Testis (tissue), 3 donors: ENCODE data around the gene GCNA. TPM values are rescaled to one million over a fixed set of nuclear protein-coding genes. Genes with fewer than 3 reads are reported as not detected.

Experiments used
- DNase-seq: peaks from one replicate; pipeline ENCODE4 v3.0.0-alpha.2; 2019
- H3K27ac ChIP-seq, 2 donors: fragments of 200-600 bp; sonication (generic); one replicate each; pipeline ENCODE4 v1.5.1; 2019
- H3K27me3 ChIP-seq: fragments of 200-600 bp; sonication (generic); one replicate; pipeline ENCODE4 v1.5.1; 2019
- H3K36me3 ChIP-seq: fragments of 200-600 bp; sonication (generic); one replicate; pipeline ENCODE4 v1.5.1; 2017; ENCODE audit warnings: low read depth; ENCODE audit errors: missing control alignments
- H3K4me1 ChIP-seq: fragments of 200-600 bp; sonication (generic); one replicate; pipeline ENCODE4 v1.5.1; 2019
- H3K4me3 ChIP-seq, 2 donors: fragments of 200-600 bp; sonication (generic); one replicate each; pipeline ENCODE4 v1.5.1; 2017 to 2019
- H3K9me3 ChIP-seq: fragments of 200-600 bp; sonication (generic); one replicate; pipeline ENCODE4 v1.5.1; 2017
- POLR2A ChIP-seq: fragments of 450-650 bp; IDR thresholded peaks from one replicate; pipeline ENCODE4 v1.6.1; 2017; ENCODE audit warnings: antibody characterized with exemption, mild to moderate bottlenecking, moderate library complexity
- WGBS, 2 donors: methylation state at CpG; one replicate each; pipeline ENCODE4 v1.1.5; 2018; 5-methylcytosine and 5-hydroxymethylcytosine counted together
- intact Hi-C: fragments of 100-400 bp; cut with DNase I; formaldehyde crosslinking; loops from one replicate; pipeline ENCODE4 v1.15.1; 2023; ENCODE audit warnings: low total_unique reads
- polyA plus RNA-seq: library from polyadenylated mRNA; stranded (reverse); fragments of 350-450 nt; fragmentation: Illumina TruSeq; extraction: RNeasy Lipid Tissue Mini Kit (QIAGEN cat#74804); gene quantifications from one replicate; pipeline ENCODE4 v1.2.3, GENCODE V29; 2014; ENCODE audit warnings: low read depth, low replicate concordance; ENCODE audit not compliant: insufficient read depth
- total RNA-seq, 2 donors: library from RNA; depleted of rRNA; stranded (reverse); fragments of >200 nt; gene quantifications; one replicate each; pipeline ENCODE4 v1.2.3, GENCODE V29; 2016
- TF ChIP-seq, protein P1 (sequence below), 3 experiments: fragments of 450-650 bp in 2 of 3; fragments of 200-600 bp in 1 of 3; sonication (generic) in 1 of 3; IDR thresholded peaks; one replicate each; pipeline ENCODE4 v1.5.1; 2016 to 2019; ENCODE audit warnings: antibody characterized with exemption in 3 of 3, mild to moderate bottlenecking in 2 of 3, moderate library complexity in 1 of 3

Gene GCNA
- total and polyA plus RNA-seq, 3 donors from 2014 or later = 18.4 to 30.7 (median 30.0) TPM

DNA sequence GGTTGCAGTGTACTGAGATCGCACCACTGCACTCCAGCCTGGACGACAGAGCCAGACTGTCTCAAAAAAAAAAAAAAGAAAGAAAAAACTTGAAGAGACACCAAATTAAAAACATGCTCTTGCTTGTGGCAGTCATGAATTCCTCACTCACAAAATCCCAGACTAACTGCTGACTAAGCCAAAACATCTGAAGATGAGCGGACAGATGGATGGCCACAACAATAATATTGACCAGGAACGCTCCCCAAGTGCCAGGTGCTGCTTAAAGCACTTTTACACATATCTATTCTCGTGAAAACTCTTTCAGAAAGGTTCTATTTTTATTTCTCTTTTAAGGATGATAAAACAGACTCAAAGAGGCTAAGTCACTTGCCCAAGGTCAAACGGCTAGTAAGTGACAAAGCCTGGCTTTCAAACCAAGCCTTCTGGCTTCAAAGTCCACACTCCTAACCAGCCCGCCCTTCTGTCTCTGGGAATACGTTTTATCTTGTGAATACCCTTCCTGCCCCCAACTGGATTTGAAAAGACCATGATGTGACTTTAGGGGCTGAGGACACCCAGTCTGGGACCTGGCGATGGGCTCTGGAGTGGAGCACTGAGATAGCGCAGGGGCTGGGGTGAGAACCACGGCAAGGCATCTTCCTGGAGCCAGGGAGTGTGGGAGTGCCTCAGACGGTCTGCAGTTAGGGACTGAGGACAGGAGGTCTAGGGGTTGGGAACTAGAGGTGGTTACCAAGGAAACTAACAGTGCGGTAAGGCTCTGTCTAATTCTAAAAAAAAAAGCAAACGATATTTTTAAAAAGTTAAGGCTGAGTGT, 49.6 kb downstream of the GCNA start:
- peaks cover 5% of the 10 kb centered on the region for H3K4me1 ChIP-seq
- H3K4me3 ChIP-seq = no peak overlapping the region
- no peaks in the 10 kb centered on the region for H3K9me3 ChIP-seq
- no peak for TF ChIP-seq POLR2A
- TF ChIP-seq, protein P1, sequence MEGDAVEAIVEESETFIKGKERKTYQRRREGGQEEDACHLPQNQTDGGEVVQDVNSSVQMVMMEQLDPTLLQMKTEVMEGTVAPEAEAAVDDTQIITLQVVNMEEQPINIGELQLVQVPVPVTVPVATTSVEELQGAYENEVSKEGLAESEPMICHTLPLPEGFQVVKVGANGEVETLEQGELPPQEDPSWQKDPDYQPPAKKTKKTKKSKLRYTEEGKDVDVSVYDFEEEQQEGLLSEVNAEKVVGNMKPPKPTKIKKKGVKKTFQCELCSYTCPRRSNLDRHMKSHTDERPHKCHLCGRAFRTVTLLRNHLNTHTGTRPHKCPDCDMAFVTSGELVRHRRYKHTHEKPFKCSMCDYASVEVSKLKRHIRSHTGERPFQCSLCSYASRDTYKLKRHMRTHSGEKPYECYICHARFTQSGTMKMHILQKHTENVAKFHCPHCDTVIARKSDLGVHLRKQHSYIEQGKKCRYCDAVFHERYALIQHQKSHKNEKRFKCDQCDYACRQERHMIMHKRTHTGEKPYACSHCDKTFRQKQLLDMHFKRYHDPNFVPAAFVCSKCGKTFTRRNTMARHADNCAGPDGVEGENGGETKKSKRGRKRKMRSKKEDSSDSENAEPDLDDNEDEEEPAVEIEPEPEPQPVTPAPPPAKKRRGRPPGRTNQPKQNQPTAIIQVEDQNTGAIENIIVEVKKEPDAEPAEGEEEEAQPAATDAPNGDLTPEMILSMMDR (IDR thresholded peaks at IDR 0.05) = no peak
- DNase-seq = no peak
- intact Hi-C loops = no loop called here
- 57 to 62% methylated on average over 14 of the region's 14 CpGs for WGBS, 2 donors
- H3K36me3 ChIP-seq = no peaks in the 10 kb centered on the region
- H3K27ac ChIP-seq = no peak overlapping the region
- no peaks in the 10 kb centered on the region for H3K27me3 ChIP-seq

DNA sequence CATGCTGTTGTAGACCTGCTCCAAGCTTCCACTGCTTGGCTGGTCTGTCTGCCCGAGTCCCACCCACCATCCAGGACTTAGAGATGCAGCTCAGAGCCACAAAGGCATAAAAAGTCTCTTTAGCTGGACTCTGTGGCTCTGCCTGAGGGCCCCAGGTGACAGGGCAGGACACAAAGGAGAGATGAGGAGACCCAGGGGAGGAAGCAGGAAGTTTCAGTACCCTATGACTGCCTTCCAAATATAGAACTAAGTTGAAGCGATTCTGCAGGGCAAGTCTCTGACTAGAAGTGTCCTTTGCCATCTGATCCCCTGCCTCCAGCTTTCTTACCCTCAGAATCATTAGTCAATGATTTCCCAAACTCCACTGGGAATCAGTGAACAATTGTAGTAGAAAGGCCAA, 51.2 kb downstream of the GCNA start:
- Histone ChIP-seq H3K27ac (no peak overlapping the region), H3K36me3 (no peaks in the 10 kb centered on the region), H3K4me1 (no peaks in the 10 kb centered on the region), H3K4me3 (no peak overlapping the region), H3K9me3 (no peaks in the 10 kb centered on the region), H3K27me3 (no peaks in the 10 kb centered on the region)
- no peak for DNase-seq
- intact Hi-C loops = no loop called here
- 96% methylated on average over 2 of the region's 2 CpGs; no CpG with 5 or more reads in 1 of the 2 donors for WGBS, 2 donors
- TF ChIP-seq, protein P1 (IDR thresholded peaks at IDR 0.05) = no peak
- TF ChIP-seq POLR2A = no peak

DNA sequence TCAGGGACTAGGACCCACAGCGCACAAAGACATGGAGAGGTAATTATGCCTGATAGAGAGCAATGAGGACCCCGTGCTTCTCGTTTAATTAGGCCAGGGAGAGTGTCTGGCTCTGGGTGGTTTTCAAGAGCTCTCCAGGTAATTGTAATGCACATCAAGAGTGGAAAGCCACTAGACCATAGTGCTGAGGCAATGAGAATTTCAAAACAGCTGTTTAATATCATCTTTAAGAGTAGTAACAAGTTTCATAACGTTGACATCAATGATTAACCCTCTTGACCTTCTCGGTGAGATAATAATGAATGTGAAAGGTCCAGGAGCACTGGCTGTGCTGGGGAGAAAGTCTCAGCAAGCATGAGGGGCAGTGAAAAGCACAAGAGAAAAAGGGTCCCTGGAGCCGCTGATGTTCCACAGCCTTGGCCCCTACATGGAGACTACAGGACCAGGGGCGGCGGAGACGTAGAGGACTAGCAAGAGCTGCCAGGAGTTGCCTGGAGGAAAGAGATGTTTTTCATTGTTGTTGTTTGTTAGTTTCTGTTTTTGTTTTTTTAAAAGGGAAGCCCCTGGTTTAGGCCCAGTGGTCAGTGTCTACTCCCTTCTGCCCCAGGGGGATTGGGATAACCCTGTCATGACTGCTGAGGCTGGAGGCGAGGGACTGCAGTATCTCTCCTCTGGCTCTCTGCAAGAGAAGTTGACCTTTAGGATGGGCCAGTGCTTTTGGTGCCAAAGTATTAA, 54.9 kb downstream of the GCNA start:
- H3K27ac ChIP-seq = no peak overlapping the region

DNA sequence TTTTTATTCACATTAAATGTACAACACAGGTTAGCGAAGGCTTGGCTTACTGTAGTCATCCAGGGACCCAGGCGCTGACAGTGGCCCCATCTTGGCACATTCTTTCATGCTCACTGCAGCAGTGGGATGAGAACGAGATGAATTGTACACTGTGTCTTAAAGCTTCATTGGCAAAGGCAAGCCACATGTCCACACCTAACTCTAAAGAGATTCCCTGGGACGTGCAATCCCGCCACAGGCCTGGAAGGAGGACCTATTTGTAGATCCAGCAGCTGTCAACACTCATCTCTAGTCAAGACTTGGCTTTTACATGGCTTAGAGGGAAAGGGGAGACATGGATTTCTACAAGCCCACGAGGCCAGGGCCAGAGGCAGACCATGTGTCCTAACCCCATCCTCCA, 56.1 kb downstream of the GCNA start:
- no peaks in the 10 kb centered on the region for H3K36me3 ChIP-seq
- H3K27ac ChIP-seq = no peak overlapping the region
- H3K9me3 ChIP-seq = no peaks in the 10 kb centered on the region
- TF ChIP-seq, protein P1 (IDR thresholded peaks at IDR 0.05) = no peak
- TF ChIP-seq POLR2A = no peak
- DNase-seq = no peak
- no peaks in the 10 kb centered on the region for H3K27me3 ChIP-seq
- 88 to 90% methylated on average over 4 to 6 of the region's 6 CpGs for WGBS, 2 donors
- no peak overlapping the region for H3K4me3 ChIP-seq
- H3K4me1 ChIP-seq = no peaks in the 10 kb centered on the region
- intact Hi-C loops = no loop called here

More for the DNA sequence above, 54.9 kb downstream of the GCNA start:
- 76 to 77% methylated on average over 9 to 10 of the region's 10 CpGs for WGBS, 2 donors
- no peaks in the 10 kb centered on the region for H3K4me1 ChIP-seq
- H3K27me3 ChIP-seq = no peaks in the 10 kb centered on the region
- intact Hi-C loops = no loop called here
- H3K4me3 ChIP-seq = no peak overlapping the region
- DNase-seq = no peak
- H3K9me3 ChIP-seq = no peaks in the 10 kb centered on the region
- TF ChIP-seq, protein P1 (IDR thresholded peaks at IDR 0.05) = no peak
- no peak for TF ChIP-seq POLR2A
- no peaks in the 10 kb centered on the region for H3K36me3 ChIP-seq
